ENCODE data around the gene OPRM1.
A peak's percentile ranks its signal among the peaks of the same experiment; 100 is the strongest.

The OPRM1 gene

GRCh38 chr6:154086510-154086909, 47.5 kb downstream of the OPRM1 start:
- no peak for FAIRE-seq

GRCh38 chr6:154092326-154092962, 53.4 kb downstream of the OPRM1 start:
- no peak for FAIRE-seq

GRCh38 chr6:154093231-154094044, 54.4 kb downstream of the OPRM1 start:
- no peak for FAIRE-seq

GRCh38 chr6:154095571-154095970, 56.5 kb downstream of the OPRM1 start:
- no peak for FAIRE-seq

- no peak for FAIRE-seq
These were observed 57.3 kb downstream of the OPRM1 start for GRCh38 chr6:154096316-154096715.

DNA sequence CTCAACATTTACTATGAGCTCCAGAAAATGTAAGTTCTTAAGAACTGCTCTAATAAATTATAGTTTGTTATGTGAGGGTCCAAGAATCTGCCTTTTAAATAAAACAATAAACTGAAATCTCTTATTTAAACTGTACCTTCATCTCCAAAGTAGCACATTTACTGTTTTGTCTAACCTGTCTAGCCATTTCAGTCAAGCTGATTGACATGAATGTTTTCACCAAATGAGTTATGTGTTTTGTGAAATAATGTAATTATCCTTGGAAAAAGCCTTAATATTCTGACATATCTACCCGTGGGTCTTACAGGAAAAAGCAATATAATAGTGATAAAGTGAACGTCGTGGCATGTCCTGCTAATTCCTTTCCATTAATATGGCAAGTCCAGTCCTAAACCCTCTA, 57.8 kb downstream of the OPRM1 start:
- no peak for FAIRE-seq

GRCh38 chr6:154099211-154099610, 60.2 kb downstream of the OPRM1 start:
- FAIRE-seq = no peak

GRCh38 chr6:154106251-154106650, 67.2 kb downstream of the OPRM1 start:
- FAIRE-seq = no peak

- FAIRE-seq = no peak
These were observed 72.0 kb downstream of the OPRM1 start for GRCh38 chr6:154111025-154111424.

- FAIRE-seq = no peak
These were observed 73.3 kb downstream of the OPRM1 start for GRCh38 chr6:154112181-154112809.

- FAIRE-seq = no peak
These were observed 74.4 kb downstream of the OPRM1 start for GRCh38 chr6:154113392-154113791.

DNA sequence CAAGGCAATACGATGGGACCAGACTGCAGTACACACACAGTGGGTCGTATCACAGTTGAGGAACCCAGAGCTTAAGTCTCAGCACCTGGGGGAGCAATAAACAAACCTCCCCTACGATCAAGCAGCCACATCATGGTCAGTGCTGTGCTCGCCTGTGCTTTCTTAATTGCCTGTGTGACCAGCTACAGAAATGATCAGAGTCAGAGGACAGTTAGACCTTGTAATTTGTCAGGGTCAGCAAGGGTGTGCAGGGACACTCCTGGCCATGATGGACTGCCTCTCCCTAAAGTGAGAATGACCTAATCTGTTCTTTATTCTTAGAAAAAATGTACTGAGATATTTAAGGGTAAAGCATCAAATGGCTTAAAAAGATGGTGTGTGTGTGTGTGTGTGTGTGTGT, 78.4 kb downstream of the OPRM1 start:
- FAIRE-seq = no peak

- no peak for FAIRE-seq
These were observed 83.3 kb downstream of the OPRM1 start for GRCh38 chr6:154122195-154122925.

DNA sequence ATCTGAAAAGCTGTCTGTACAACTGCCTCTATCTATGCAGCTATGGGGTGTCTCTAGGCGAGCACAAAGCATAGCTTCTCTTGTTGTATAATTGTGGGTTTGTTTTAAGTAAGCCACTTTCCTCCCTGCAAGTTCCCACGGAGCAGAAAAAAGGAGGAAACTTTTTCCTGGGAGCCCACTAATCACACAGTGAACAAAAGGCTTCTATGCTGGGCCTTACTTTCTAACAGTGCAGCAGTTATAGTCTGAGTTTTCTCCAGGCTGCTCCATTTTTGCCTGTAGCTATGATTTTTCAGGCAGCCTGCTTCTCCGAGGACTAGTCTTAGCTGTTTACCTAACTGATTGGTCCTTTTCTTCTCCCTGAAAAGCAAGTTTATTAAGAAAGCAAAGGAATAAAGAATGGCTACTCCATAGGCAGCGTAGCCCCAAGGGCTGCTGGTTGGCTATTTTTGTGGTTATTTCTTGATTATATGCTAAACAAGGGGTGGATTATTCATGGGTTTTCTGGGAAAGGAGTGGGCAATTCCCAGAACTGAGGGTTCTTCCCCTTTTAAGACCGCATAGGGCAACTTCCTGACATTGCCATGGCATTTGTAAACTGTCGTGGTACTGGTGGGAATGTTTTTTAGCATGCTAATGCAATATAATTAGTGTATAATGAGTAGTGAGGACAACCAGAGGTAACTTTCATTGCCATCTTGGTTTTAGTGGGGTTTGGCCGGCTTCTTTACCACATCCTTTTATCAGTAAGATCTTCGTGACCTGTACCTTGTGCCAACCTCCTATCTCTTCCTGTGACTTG, 84.3 kb downstream of the OPRM1 start:
- FAIRE-seq = no peak

DNA sequence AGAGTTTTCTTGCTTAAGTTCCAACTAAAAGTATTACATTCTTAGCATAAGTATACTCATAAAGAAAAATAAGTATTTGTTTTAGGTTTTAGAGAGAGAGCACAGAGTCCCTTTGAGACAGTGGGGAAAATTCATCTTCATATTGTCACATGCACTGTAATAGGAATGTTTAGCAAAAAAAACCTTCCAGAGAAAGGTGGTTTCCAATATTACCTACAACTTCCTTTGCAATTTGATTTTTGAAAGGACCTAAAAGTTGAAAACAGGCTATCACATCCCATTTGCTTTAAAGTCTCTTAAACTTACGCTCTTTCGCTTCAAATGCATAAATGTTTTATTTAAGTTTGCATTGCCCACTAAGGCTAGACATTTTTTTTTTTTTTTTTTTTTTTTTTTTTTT, 86.4 kb downstream of the OPRM1 start:
- FAIRE-seq = no peak

- no peak for FAIRE-seq
These were observed 88.6 kb downstream of the OPRM1 start for GRCh38 chr6:154127657-154128056.

GRCh38 chr6:154134471-154135147, 95.6 kb downstream of the OPRM1 start:
- FAIRE-seq = no peak

DNA sequence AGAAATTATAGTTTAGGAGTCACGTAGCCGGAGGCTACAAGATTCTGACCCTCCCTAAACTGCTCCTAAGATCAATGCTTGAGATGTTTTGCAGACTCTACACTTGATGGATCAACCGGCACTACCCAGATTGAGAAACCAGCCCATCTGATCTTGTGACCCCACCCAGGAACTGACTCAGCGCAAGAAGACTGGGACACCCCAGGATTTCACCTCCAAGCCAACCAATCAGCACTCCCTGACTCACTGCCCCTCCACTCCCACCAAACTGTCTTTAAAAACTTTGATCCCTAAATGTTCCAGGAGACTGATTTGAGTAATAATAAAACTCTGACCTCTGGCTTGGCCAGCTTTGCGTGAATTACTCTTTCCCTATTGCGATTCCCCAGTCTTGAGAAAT, 99.8 kb downstream of the OPRM1 start:
- no peak for FAIRE-seq

DNA sequence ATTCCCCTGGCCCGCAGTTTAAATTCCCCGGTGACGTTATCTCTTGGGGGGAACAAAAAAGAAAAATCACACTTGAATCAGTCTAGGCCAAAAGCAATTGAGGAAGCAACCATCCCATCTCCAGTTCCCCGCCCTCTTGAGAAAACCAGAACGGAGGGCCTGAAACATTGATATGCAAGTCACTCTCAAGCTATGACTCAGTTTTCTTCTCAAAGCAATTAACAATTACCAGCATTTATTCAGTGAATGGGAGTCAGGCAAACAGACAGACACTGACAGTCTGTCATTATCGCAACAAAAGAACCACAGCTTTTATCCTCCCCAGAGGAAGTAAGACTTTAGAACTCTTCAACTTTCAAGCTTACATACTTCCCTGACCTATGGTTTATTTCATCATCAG, 100.9 kb downstream of the OPRM1 start:
- FAIRE-seq = no peak

GRCh38 chr6:154140743-154141142, 101.7 kb downstream of the OPRM1 start:
- no peak for FAIRE-seq

GRCh38 chr6:154143753-154144152, 104.7 kb downstream of the OPRM1 start:
- no peak for FAIRE-seq

- FAIRE-seq = peak; percentile 90
These were observed 115.4 kb downstream of the OPRM1 start for GRCh38 chr6:154154389-154154967.
